T-helper 2 cell treated with Interferon-gamma antibody and Interleukin-4, amounts not matched to agents 5 μg/mL and 100 μg/mL, for 36 hours (primary cell): ENCODE data around the gene ESF1.
"Not testable (repeated sequence)": the region's sequence is repeated elsewhere in the genome, so short reads cannot be mapped to it uniquely, and the experiment has no call there.

Experiments
- DNase-seq: peaks from one replicate; pipeline ENCODE4 v3.0.0; 2021; ENCODE audit warnings: low spot score
- H3K27ac Mint-ChIP-seq: one replicate; pipeline ENCODE4 v1.8.0; 2021; ENCODE audit warnings: mild to moderate bottlenecking, mixed read lengths
- H3K27me3 Mint-ChIP-seq: one replicate; pipeline ENCODE4 v1.8.0; 2021; ENCODE audit warnings: low read depth, mixed read lengths
- H3K36me3 Mint-ChIP-seq: one replicate; pipeline ENCODE4 v1.8.0; 2021; ENCODE audit warnings: low read depth, mixed read lengths
- H3K4me1 Mint-ChIP-seq: one replicate; pipeline ENCODE4 v1.8.0; 2021; ENCODE audit warnings: low read depth, mixed read lengths
- H3K4me3 Mint-ChIP-seq: one replicate; pipeline ENCODE4 v1.8.0; 2022; ENCODE audit warnings: mild to moderate bottlenecking, moderate library complexity, mixed read lengths
- H3K9me3 Mint-ChIP-seq: one replicate; pipeline ENCODE4 v1.8.0; 2021; ENCODE audit warnings: mixed read lengths

Gene ESF1

GRCh38 chr20:13777171-13777601 lies 7.5 kb downstream of the ESF1 start:
- Mint-ChIP-seq H3K36me3 (peaks cover 49% of the 10 kb centered on the region), H3K27me3 (no peaks in the 10 kb centered on the region), H3K27ac (peak overlapping the region; percentile 29), H3K9me3 (no peaks in the 10 kb centered on the region), H3K4me3 (no peak overlapping the region), H3K4me1 (peaks cover 22% of the 10 kb centered on the region)
- DNase-seq, result no peak

DNA sequence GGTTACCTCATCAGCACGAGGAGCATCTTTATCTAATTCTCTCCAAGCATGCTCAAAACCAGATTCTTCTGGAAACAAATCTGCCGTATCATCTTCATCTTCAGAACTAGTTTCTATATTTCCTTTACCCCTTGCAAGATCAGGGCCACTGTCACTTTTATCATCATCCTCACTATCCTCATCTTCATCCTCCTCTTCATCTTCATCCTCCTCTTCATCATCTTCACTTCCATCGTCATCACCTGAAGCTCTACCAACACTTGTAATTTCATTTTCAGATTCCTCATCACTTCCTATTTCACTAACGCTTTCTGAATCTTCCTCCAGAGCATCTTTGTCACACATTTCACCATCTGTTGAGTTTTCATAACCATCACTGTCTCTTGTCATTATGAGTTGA lies 8.9 kb downstream of the ESF1 start:
- H3K9me3 Mint-ChIP-seq, result no peaks in the 10 kb centered on the region
- peaks cover 21% of the 10 kb centered on the region for H3K4me1 Mint-ChIP-seq
- H3K4me3 Mint-ChIP-seq, result no peak overlapping the region
- DNase-seq, result no peak
- H3K27me3 Mint-ChIP-seq, result no peaks in the 10 kb centered on the region
- H3K36me3 Mint-ChIP-seq, result peaks cover 46% of the 10 kb centered on the region
- H3K27ac Mint-ChIP-seq, result no peak overlapping the region

DNA sequence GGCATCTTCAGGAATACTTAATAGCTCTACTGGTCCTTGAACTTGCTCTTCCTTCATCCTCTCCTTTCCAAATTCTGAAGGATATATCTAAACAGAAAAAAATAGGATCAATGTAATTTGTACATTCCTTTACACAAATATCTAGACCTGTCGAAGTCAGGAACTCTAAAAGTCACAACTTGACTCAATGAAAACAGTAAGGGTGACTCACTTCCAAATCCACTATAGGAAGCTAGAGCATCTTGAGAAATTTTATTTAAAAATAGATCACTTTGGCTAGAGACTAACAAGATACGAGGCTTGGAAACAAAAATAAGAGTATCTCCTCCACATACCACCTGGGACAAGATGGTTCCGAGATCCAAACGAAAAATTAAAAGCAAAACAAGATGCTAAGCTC lies 12.2 kb downstream of the ESF1 start:
- Mint-ChIP-seq H3K27ac (no peak overlapping the region), H3K9me3 (no peaks in the 10 kb centered on the region), H3K4me3 (no peak overlapping the region), H3K27me3 (no peaks in the 10 kb centered on the region), H3K36me3 (peaks cover 46% of the 10 kb centered on the region), H3K4me1 (peaks cover 13% of the 10 kb centered on the region)
- no peak for DNase-seq

DNA sequence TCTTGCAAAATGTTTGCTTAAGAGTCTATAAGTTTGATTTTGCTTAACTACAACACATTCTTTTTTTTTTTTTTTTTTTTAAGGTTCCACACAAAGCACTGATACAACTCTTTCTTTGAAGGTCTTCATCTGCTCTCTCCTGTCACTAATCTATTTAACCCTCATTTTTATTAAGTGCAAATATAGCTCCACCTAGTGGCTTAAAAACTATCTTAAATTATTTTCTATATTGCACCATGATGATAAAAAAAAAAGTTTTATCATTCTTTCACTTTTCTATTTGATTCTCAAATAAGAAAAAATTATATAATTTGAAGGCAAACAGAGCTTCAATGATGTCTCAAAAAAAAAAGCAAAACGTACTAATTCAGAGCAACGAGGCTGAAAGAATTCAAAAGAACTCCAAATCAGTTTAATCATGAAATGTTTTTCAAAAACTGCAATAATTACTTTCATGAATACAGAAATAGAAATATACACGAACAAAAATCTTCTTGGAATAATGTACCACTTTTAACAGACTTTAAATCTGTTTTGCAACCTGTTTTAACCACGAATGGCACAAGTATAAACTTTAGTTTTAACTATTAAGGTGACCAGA lies 12.8 kb downstream of the ESF1 start:
- no peak overlapping the region for H3K4me3 Mint-ChIP-seq
- no peak overlapping the region for H3K27ac Mint-ChIP-seq
- H3K27me3 Mint-ChIP-seq, result no peaks in the 10 kb centered on the region
- peaks cover 9% of the 10 kb centered on the region for H3K4me1 Mint-ChIP-seq
- H3K9me3 Mint-ChIP-seq, result peaks cover 2% of the 10 kb centered on the region
- peaks cover 49% of the 10 kb centered on the region for H3K36me3 Mint-ChIP-seq
- no peak for DNase-seq

DNA sequence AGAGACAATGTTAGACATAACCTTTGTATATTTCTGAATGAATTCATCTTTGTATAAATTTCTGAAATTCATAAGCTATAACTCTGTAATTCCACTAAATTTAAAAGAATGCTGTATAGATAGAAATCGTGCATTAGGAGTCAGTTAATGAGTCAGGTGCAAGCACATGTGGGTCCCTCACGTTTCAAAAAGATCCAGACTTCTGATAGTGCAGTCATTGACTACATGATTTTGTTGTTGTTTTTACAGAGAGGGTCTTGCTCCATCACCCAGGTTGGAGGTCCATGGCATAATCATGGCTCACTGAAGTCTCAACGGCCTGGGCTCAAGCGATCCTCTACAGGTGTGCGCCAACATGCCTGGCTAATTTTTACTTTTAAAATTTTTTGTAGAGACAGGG lies 14.6 kb downstream of the ESF1 start:
- Mint-ChIP-seq H3K4me3 (no peak overlapping the region), H3K36me3 (peaks cover 54% of the 10 kb centered on the region), H3K9me3 (peaks cover 18% of the 10 kb centered on the region), H3K4me1 (peaks cover 5% of the 10 kb centered on the region), H3K27ac (no peak overlapping the region), H3K27me3 (no peaks in the 10 kb centered on the region)
- DNase-seq, result no peak

- Mint-ChIP-seq H3K36me3 (peaks cover 55% of the 10 kb centered on the region), H3K9me3 (peaks cover 18% of the 10 kb centered on the region), H3K4me3 (no peak overlapping the region), H3K27me3 (no peaks in the 10 kb centered on the region), H3K4me1 (peaks cover 3% of the 10 kb centered on the region), H3K27ac (no peak overlapping the region)
- DNase-seq, result no peak
Measured at GRCh38 chr20:13765868-13766416, 18.8 kb downstream of the ESF1 start.

GRCh38 chr20:13765299-13765698 lies 19.4 kb downstream of the ESF1 start:
- no peak for DNase-seq
- H3K27ac Mint-ChIP-seq, result no peak overlapping the region
- H3K36me3 Mint-ChIP-seq, result peaks cover 53% of the 10 kb centered on the region
- no peak overlapping the region for H3K4me3 Mint-ChIP-seq
- peaks cover 18% of the 10 kb centered on the region for H3K9me3 Mint-ChIP-seq
- H3K27me3 Mint-ChIP-seq, result no peaks in the 10 kb centered on the region
- peaks cover 3% of the 10 kb centered on the region for H3K4me1 Mint-ChIP-seq

DNA sequence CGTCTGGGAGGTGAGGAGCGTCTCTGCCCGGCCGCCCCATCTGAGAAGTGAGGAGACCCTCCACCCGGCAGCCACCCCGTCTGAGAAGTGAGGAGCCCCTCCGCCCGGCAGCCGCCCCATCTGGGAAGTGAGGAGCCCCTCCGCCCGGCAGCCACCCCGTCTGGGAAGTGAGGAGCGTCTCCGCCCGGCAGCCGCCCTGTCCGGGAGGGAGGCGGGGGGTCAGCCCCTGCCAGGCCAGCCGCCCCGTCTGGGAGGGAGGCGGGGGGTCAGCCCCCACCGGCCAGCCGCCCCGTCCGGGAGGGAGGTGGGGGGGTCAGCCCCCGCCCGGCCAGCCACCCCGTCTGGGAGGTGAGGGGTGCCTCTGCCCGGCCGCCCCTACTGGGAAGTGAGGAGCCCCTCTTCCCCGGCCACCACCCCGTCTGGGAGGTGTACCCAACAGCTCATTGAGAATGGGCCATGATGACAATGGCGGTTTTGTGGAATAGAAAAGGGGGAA lies 24.2 kb downstream of the ESF1 start:
- not testable (repeated sequence) for H3K27ac Mint-ChIP-seq, H3K4me3 Mint-ChIP-seq, H3K9me3 Mint-ChIP-seq, H3K27me3 Mint-ChIP-seq, DNase-seq, H3K4me1 Mint-ChIP-seq
- peaks cover 37% of the 10 kb centered on the region for H3K36me3 Mint-ChIP-seq

DNA sequence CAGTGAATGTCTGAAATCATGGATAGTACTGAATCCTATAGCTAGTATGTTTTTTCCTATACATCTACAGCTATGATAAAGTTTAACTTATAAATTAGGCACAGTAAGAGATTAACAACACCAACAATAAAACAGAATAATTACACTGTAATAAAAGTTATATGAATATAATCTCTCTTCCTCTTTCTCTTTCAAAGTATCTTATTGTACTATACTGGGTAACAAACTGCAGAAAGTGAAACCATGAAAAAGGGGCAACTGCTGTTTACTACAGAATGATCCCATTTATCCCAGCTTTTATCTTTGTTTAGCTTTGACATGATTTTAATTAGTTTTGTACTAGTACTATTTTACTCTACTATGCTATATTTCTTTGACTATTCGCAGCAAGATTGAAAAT lies 25.8 kb downstream of the ESF1 start:
- Mint-ChIP-seq H3K27ac (no peak overlapping the region), H3K9me3 (no peaks in the 10 kb centered on the region), H3K27me3 (no peaks in the 10 kb centered on the region), H3K4me3 (no peak overlapping the region), H3K36me3 (peaks cover 23% of the 10 kb centered on the region), H3K4me1 (no peaks in the 10 kb centered on the region)
- no peak for DNase-seq

DNA sequence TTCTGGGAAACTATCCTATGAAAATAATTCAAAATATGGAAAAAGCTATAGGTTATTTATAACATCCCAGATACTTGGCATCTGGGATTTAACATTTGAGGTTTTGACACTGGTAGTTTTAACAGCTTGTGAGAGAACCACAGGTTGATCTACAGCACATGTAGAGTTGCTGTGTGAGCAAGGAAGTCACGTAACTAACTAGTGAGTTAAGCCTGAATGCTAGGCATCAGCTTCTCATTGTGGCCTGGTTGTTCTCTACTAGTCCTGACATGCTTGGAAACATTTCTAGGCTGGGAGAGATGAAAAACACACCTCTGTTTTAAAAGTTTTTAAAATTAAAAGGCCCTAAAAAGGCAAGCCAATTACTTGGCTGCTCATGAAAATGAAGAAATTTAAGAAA lies 28.2 kb downstream of the ESF1 start:
- Mint-ChIP-seq H3K36me3 (peaks cover 16% of the 10 kb centered on the region), H3K4me1 (no peaks in the 10 kb centered on the region), H3K27ac (no peak overlapping the region), H3K27me3 (no peaks in the 10 kb centered on the region), H3K4me3 (no peak overlapping the region), H3K9me3 (no peaks in the 10 kb centered on the region)
- no peak for DNase-seq

- no peaks in the 10 kb centered on the region for H3K4me1 Mint-ChIP-seq
- DNase-seq, result no peak
- H3K4me3 Mint-ChIP-seq, result no peak overlapping the region
- peaks cover 16% of the 10 kb centered on the region for H3K36me3 Mint-ChIP-seq
- no peaks in the 10 kb centered on the region for H3K9me3 Mint-ChIP-seq
- no peak overlapping the region for H3K27ac Mint-ChIP-seq
- no peaks in the 10 kb centered on the region for H3K27me3 Mint-ChIP-seq
Measured at GRCh38 chr20:13755809-13756208, 28.9 kb downstream of the ESF1 start.

- Mint-ChIP-seq H3K4me1 (peaks cover 2% of the 10 kb centered on the region), H3K27ac (no peak overlapping the region), H3K9me3 (no peaks in the 10 kb centered on the region), H3K4me3 (no peak overlapping the region), H3K36me3 (peaks cover 10% of the 10 kb centered on the region), H3K27me3 (no peaks in the 10 kb centered on the region)
- no peak for DNase-seq
Measured at GRCh38 chr20:13753436-13754036, 31.2 kb downstream of the ESF1 start.

DNA sequence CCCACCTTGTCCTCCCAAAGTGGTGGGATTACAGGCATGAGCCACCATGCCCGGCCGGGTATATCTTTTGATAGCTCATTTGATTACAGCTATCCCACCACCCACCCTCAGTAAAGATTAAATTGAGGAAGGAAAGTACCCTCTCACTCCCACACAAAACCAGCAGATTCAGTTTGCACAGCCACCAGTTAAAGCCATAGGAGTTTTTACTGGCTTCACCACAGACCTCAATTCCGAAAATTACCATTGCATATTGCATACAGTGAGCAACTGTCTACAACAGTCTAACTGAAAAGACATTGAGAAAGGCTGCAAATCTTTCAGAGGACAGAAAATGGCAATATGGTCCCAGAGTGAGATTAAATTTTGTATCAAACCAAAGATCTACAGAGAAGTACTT lies 34.9 kb downstream of the ESF1 start:
- no peaks in the 10 kb centered on the region for H3K9me3 Mint-ChIP-seq
- no peak overlapping the region for H3K27ac Mint-ChIP-seq
- no peak overlapping the region for H3K4me3 Mint-ChIP-seq
- peaks cover 4% of the 10 kb centered on the region for H3K36me3 Mint-ChIP-seq
- no peak for DNase-seq
- no peaks in the 10 kb centered on the region for H3K27me3 Mint-ChIP-seq
- H3K4me1 Mint-ChIP-seq, result peaks cover 2% of the 10 kb centered on the region

- DNase-seq, result no peak
- peaks cover 4% of the 10 kb centered on the region for H3K4me1 Mint-ChIP-seq
- peaks cover 28% of the 10 kb centered on the region for H3K36me3 Mint-ChIP-seq
- no peak overlapping the region for H3K27ac Mint-ChIP-seq
- no peak overlapping the region for H3K4me3 Mint-ChIP-seq
- H3K27me3 Mint-ChIP-seq, result no peaks in the 10 kb centered on the region
- peaks cover 6% of the 10 kb centered on the region for H3K9me3 Mint-ChIP-seq
Measured at GRCh38 chr20:13745784-13746183, 38.9 kb downstream of the ESF1 start.
